GM18909 (cell line): ENCODE results near the gene DRP2.
"Not testable (repeated sequence)": the region's sequence is repeated elsewhere in the genome, so short reads cannot be mapped to it uniquely, and the experiment has no call there.

Experiments
- ATAC-seq: cut with Tn5 transposase; IDR thresholded peaks from one replicate; pipeline ENCODE4 v1.9.1; 2021; ENCODE audit warnings: mild to moderate bottlenecking; ENCODE audit not compliant: unreplicated experiment, poor library complexity

Gene DRP2

DNA sequence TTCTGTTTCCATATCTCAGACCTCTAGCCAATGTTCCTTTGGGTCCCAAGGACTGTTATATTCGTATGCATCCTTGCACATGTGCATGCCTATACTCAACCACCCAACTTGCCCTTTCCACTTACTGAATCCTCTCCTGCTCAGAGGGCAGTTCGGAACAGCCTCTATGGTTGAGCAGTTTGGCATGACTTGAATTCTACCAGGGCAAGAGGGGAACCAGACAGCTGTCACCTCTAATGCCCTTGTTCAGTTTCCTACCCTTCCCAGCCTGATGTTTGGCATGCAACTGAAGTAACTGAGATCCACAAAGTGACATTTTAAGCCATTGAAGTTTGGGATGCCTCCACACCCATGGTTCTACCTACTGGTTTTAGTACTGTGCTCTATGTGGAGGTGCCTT is 17.5 kb downstream of the DRP2 start:
- no peak for ATAC-seq

DNA sequence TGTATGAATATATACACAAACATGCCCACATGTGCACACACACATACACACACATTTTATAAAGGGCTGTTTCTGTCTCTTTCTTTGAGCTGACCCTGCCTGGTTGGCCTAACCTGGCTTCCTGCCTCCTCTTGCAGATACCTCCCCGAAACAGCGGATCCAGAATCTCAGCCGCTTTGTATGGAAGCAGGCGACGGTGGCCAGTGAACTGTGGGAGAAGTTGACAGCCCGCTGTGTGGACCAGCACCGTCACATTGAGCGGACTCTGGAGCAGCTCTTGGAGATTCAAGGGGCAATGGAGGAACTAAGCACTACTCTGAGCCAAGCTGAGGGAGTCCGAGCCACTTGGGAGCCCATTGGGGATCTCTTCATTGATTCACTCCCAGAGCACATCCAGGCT is 21.9 kb downstream of the DRP2 start:
- ATAC-seq: no peak

DNA sequence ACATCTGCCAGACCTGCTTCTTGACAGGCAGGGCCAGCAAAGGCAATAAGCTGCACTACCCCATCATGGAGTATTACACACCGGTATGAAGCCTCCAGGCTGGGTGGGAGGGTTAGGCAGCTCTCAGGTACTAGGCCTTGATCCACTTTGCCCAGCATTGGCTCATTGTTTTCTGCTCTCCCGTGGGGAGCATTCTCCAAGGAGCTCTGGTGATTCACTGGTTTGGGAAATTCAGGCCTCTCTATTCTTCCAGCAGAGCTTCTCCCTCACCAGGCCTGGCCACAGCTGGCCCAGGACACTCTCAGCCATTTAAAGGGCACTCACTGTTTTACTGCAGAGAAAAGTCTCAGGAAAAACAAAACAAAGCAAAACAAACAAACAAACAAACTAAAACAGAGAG is 33.0 kb downstream of the DRP2 start:
- no peak for ATAC-seq

DNA sequence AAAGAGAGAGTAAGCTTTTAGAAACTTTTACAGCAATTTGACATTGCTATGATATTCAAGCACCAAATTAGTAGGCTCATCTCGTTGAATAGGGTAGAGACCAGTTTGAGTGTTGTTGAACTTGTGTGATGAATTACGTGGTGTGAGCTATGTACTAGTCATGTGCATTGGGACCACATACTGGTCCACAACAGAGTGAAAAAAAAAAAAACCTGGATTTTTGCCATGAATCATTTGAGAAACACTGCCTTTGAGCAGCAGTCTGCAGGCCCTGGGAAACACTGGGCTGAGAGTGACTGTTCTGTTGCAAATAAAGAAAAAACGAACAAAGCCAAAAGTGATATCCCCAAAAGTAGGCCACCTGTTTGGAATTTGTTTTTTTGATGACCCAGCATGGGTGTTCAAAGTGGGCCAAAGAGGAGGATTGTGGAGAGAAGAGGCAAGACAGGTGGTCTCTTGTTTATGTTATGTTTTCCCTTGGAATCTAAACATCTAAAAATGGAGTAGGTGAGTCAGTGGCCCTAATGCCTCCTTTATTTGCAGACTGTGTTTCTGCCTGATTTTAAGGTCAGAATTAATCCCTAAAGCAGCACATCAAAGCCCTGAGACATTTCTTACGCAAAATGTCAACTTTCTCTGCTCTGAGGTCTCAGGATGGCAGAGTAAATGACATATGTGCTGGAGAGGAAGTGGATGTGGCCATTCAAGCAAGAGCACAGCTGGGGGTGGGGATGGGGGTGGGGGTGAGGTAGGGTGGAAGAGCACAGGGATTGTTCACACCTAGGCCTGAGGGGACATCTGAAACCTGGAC is 38.1 kb downstream of the DRP2 start:
- no peak for ATAC-seq

DNA sequence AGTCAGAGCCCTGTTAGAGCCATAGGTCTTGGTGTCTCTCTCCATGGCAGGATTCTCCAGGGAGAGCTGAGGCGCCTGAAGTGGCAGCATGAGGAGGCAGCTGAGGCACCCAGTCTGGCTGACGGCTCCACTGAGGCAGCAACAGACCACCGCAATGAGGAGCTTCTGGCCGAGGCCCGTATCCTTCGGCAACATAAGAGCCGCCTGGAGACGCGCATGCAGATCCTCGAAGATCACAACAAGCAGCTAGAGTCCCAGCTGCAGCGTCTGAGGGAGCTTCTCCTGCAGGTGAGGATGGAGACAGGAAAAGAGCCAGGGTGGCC is 38.6 kb downstream of the DRP2 start:
- no peak for ATAC-seq

DNA sequence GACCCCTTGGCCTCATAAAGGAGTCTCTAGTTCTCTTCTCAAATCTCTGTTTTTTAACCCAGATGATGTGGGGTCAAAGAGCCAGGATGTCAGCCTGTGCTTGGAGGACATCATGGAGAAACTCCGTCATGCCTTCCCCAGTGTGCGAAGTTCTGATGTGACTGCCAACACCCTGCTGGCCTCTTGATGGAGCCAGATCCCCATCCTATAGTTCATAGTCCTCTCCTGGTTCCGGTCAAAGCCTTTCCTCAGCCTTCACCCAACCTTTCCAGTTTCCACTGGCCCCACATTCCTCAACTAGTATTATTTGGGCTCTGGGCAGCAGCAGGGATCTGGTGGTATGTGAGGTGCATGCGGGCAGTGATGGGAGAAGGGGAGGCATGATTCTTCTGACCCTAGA is 40.8 kb downstream of the DRP2 start:
- no peak for ATAC-seq

DNA sequence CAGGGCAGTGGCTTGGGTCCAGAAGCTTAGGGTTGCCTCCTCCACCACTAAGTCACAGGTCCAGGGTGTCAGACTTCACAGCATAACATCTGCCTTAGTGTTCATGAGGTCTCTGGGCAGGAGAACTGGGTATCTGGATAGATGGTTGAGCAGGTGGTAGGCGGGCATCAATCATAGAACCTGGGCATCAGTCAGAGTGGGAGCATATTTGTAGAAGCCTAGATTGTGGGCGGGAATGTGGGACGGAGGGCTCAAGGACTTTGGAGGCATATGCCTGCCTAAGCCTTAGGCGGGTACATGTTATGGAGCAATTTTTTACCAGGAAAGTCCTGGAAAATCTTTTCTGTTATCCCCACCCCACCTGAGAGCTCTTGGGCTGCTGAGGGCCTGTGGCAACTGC is 43.0 kb downstream of the DRP2 start:
- no peak for ATAC-seq

DNA sequence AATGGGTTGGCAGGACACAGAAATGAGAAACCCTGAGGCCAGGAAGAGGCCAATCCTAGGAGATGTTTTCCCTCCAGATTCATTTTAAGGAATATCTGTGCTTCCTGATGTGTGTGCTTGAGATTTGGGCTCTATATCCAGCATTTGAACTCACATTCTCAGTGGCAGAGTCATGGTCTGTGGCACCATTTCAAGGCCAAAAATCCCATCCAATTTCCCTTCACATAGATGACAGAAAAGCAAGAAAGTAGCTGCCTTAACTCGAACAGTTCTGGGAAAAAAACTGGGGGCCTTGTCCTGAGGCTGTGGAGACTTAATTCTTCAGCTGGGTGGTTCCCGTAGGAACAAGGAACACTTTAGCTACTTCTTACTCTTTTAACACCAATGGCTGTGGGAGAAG is 44.2 kb downstream of the DRP2 start:
- ATAC-seq: no peak

DNA sequence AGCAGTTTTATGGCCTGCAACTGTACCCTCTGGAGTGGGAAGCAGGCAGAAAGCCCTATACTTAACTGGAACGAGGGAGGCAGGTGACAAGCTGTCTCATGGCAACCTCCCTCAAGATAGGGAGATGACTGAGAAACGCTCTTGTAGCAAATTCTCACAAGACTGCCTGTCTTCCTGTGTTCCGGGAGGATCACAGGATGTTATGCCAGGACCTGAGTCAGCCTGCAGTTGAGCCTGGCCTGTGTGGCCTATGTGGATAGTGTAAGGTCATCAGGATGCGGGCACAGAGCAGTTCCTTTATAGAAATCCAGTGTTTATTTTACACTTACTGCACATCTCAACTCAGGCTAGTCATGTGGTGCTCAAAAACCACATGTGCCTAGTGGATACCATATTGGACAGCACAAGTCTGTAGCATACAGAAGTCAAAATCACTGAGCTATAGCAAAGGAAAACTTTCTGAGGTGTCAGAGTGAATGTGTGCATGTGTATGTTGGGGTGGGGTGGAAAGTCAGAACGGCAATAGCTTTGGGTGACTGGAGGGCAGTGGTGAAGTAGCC is 46.4 kb downstream of the DRP2 start:
- ATAC-seq: no peak

DNA sequence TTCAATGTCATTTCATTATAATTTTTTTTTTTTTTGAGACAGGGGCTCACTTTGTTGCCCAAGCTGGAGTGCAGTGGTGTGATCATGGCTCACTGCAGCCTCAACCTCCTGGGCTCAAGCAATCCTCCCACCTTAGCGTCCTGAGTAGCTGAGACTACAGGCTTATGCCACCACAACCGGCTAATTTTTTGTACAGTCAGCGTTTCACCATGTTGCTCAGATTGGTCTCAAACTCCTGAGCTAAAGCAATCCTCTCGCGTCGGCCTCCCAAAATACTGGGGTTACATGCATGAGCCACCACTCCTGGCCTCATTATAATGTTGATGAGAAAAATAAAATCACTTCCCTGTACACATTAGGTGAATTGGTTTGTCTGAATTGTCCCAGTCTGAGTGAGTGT is 54.6 kb downstream of the DRP2 start:
- ATAC-seq: no peak

DNA sequence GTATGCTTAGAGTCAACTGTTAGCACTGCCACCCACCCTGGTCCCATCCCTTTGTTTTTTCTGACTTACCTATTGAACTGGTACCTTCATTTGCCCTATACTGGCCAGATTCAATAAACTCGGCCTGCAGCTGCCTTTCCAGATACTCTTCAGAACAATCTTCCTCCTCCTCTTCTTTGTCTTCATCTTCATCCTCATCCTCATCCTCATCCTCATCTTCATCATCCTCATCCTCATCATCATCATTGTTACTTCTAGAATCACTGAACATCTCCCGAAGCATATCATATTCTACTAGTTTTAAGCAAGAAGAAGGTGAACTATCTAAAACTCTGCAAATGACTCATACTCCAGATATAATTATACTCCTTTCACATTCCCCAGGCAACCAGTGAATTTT is 56.7 kb downstream of the DRP2 start:
- no peak for ATAC-seq

DNA sequence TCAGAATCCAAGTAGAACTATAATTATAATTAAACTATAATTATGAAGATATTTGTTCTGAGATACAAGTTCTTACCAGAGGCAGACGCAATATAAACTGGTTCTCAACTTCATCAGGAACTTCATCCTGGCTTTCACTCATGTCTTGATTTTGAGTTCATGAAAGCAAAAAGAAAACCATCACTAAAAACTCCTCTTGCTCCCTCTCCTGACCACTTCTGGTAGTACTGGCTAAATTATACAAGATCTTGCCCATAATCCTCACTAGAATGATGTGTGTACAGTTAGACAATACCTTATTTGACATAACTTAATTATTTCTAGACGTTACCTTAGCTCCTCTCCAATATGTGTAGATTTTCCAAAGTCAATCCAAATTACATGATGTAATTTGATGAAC is 67.8 kb downstream of the DRP2 start:
- peak; percentile 79 for ATAC-seq

DNA sequence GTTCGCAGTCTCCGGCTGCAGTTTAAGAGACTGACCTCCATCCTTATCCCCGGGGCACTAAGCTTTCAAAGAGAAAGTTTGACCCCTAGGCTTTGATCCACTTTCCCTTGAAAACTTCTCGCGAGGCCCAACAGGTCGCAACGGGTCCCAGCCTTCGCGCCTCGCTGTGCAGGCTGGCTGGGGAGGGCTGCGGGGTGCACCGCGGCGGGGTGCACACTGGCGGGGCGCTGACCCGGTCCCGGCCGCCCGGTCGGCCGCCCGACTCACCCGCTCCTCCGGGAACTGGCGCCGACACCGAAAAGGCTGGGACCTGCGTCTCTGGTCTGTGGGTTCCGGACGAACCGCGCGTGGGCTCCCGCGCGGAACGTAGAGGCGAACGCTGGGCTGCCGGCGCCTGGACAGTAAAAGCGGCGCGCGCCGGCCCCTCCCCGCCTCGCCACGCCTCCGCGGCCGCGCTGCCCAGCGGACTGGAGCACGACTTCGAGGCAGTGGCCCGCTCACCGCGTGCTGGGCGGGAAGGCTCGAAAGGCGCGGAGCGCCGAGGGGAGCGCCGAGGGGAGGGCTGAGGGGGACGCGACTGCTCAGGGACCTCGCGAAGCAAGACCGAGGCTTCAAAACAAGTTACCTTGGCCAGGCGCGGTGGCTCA is 71.5 kb downstream of the DRP2 start, which contains the start of gene TAF7L:
TSS of gene TAF7L (minus strand) at position 378 of the 647 bp plus-strand sequence. CDS start 3,791 bp downstream, outside the sequence.
- ATAC-seq: no peak

DNA sequence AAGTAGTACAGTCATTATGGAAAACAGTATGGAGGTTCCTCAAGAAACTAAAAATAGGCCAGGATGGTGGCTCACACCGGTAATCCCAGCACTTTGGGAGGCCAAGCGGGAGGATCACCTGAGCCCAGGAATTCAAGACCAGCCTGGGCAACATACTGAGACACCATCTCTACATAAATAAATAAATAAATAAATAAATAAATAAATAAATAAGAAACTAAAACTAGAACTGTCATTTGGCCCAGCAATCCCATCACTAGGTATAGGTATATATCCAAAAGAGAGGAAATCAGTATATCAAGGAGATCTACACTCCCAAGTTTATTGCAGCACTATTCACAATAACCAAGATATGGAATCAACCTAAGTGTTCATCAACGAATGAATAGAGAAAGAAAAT is 76.0 kb downstream of the DRP2 start:
- not testable (repeated sequence) for ATAC-seq

DNA sequence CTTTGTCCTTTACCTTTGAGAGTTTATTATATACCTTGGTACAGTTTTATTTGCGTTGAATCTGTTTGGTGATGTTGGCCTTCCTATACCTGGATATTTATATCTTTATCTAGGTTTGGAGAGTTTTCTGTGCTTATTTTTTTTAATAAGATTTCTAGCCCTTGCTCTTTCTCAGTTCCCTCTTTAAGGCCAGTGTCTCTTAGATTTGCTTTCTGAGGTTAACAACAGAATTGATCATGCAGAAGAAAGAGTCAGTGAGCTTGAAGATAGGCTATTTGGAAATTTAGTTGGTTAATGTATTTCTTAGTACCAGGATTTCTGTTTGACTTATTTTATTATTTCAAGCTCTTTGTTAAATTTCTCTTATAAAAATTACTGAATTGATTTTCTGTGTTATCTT is 84.2 kb downstream of the DRP2 start:
- no peak for ATAC-seq
